HG03571 (cell line): ENCODE data around the gene ARHGAP5.

Experiments
- ATAC-seq: cut with Tn5 transposase; IDR thresholded peaks from one replicate; pipeline ENCODE4 v1.9.1; 2021; ENCODE audit not compliant: unreplicated experiment

The ARHGAP5 gene, protein sequence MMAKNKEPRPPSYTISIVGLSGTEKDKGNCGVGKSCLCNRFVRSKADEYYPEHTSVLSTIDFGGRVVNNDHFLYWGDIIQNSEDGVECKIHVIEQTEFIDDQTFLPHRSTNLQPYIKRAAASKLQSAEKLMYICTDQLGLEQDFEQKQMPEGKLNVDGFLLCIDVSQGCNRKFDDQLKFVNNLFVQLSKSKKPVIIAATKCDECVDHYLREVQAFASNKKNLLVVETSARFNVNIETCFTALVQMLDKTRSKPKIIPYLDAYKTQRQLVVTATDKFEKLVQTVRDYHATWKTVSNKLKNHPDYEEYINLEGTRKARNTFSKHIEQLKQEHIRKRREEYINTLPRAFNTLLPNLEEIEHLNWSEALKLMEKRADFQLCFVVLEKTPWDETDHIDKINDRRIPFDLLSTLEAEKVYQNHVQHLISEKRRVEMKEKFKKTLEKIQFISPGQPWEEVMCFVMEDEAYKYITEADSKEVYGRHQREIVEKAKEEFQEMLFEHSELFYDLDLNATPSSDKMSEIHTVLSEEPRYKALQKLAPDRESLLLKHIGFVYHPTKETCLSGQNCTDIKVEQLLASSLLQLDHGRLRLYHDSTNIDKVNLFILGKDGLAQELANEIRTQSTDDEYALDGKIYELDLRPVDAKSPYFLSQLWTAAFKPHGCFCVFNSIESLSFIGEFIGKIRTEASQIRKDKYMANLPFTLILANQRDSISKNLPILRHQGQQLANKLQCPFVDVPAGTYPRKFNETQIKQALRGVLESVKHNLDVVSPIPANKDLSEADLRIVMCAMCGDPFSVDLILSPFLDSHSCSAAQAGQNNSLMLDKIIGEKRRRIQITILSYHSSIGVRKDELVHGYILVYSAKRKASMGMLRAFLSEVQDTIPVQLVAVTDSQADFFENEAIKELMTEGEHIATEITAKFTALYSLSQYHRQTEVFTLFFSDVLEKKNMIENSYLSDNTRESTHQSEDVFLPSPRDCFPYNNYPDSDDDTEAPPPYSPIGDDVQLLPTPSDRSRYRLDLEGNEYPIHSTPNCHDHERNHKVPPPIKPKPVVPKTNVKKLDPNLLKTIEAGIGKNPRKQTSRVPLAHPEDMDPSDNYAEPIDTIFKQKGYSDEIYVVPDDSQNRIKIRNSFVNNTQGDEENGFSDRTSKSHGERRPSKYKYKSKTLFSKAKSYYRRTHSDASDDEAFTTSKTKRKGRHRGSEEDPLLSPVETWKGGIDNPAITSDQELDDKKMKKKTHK (N-terminal part only)

DNA sequence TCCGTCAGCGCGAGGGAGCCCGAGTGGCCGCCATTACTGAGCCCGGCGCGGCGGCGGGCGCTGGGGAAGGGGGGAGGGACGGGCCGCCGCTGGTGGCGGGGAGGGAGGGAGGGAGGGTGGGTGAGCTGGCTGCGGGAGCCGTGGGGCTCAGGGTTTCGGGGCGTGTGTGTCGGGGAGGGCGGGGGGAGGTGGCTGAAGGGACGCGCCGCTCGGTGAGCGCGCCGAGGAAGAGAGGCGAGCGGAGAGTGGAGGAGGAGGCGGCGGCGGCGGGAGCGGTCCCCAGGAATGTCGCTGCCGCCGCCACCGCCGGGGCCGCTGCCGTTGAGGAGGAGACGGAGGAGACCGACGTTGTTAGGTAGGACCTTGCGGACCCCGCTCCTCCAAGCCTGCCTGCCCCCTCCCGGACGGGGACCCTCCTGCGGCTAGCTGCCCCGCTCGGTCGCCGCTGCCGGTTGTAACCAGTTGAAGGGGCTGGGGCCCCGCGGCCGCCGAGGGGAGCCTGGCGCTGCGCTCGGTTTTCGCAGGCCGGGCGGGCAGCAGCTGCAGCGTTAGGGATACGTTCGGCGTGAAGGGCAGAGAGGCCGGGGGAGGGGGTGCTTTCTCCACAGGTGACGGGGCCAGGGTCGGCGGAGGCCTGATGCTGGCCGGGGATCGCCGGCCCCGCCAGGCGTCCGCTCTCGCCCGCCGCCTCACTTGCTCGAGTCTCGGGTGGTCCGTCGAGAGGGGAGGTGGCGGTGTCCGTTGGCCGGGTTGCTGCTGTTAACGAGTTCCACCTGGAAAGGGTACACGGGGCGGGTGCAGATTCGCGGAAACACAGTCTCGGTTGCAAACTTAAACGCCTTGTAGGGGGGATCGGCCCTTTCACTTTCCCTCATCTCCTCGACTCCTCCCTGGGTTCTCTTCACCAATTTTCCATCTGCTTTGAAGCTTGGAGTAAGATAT, at the start of gene ARHGAP5:
Gene ARHGAP5, plus strand, starts transcription at position 224 of the 942 bp plus-strand sequence. CDS start 13,366 bp downstream, outside the sequence.
- ATAC-seq: peak; percentile 35

DNA sequence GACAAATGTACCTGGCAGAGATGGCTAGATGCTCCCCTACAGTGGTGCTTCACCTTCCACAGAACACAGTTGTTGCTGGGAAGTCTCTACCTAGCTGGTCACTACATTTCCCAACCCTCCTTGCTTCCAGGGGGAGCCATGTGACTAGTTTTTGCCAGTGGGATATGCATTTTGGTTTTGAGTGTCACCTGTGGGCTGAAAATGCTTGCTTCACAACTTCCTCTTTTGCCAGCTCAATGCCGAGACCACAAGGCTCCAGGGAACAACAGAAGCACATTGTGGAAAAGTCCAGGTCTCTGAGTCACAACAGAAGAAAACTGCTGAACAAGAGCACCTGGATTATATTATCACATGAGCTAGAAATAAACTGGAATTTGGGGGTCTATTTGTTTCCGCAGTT, 48.5 kb upstream of the ARHGAP5 start:
- ATAC-seq: no peak

DNA sequence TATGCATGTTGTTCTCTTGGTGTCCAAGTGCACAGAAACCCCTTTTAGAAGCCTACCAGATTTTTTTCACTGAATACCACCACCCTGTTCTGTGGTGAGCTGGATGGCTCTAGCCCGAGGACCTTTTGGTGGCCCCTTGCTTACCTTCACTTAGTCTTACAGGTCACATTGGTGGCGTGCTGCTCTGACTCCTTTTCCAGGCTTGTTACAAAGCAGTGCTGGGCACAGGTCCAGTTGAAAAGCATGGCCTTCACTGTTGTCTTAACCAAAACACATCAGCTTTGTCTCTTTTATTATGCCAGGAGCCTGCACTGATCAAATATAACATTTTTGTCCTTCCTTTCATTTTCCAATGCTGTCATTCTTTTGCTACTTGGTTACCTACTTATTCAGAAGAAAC, 43.6 kb upstream of the ARHGAP5 start:
- ATAC-seq: no peak

DNA sequence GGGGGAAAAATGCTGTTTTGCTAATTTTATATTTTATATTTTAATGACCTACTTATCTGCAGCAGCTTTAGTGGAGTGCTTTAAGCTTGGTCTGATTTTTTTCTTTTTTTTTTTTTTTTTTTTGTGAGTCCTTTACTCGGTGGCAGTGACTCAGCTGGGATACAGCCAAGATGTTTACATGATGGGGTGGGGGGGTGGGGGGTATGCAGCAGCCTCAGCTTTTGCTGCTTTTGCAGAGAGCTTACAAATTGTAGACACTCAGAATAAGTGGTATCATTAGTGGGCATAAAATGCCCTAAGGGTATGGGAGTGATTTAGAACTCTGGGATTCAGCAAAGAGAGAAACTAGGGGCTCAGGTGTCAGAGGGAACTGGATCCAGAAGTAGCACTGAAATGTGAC, 38.2 kb upstream of the ARHGAP5 start:
- ATAC-seq: no peak

DNA sequence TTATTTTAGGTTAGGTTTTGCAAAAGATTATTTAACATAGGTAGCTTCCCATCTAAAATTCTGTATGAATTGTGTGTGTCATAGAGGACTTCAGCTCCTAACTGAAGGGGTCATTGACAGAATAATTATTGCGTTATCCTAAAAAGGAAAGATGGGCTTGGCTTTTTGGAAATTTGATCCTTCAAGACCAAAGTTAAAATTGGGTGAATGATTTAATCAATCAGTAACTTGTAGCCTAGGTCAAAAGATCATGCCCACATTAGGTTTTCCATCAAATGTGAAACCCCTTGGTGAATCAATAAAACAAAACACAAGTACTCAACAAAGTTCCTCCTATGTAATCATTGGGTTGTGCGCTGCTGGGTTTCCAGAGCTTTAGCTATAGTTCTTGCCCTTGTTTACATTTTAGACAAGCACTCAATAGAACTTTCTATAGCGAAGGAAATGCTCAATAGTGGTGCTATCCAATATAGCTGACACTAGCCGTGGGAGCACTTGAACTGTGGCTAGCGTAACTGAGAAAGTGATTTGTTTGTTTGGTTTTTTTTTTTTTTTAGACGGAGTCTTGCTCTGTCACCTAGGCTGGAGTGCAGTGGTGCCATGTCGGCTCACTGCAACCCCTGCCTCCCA, 37.6 kb upstream of the ARHGAP5 start:
- ATAC-seq: no peak

DNA sequence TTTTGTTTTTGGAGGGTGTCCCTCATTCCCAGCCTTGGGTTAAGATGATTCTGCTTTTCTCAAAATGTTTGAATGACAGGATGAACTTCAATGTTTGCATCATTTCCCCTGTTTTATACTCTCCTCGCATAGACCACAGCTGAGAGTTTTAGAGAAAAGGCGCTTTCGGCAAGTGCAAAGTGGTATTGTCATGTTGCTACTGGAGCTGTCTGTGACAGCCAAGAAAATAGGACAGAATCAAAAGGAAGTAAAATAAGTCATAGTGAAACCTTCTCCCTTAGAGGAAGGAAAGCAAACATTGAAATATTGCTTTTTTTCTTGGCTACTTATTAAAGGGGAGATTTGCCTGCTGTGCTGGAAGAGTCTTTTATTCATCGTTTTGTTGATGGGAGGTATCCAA, 33.5 kb upstream of the ARHGAP5 start:
- ATAC-seq: no peak

DNA sequence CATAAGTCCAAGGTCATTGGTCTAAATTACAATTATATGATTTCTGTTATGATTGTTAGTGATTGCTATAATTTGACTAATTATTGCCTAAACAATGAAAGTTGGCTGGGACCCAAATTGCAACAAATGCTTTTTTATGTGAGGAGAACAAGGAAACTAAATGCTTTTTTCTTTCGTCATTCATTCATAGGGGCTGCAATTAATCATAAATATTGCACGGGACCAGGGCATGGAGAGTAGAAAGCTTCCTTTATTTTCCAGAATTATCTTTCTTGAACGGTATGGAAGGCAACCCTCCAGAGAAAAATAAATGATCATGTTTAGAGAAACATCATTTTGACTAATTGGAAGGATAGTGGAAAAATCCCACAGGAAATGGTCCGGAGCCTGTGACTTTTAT, 32.6 kb upstream of the ARHGAP5 start:
- ATAC-seq: no peak

DNA sequence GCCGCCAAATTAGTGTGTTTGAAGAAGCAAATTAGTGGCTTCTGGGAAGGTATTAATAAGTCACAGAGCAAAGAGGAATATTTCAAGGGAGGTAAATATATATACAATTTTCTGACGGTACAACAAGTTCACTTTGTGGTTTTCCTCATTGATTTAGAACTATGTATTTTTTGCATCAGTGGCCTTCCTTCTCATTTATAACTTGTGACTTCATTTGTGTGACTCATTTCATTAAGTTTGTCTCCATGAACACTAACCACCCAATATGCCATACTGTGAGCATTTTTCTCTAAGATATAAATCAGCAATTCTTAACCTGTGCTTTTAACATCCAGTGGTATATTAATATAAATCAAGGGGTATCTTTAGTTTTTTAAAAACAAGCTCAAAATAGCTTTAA, 29.3 kb upstream of the ARHGAP5 start:
- no peak for ATAC-seq

DNA sequence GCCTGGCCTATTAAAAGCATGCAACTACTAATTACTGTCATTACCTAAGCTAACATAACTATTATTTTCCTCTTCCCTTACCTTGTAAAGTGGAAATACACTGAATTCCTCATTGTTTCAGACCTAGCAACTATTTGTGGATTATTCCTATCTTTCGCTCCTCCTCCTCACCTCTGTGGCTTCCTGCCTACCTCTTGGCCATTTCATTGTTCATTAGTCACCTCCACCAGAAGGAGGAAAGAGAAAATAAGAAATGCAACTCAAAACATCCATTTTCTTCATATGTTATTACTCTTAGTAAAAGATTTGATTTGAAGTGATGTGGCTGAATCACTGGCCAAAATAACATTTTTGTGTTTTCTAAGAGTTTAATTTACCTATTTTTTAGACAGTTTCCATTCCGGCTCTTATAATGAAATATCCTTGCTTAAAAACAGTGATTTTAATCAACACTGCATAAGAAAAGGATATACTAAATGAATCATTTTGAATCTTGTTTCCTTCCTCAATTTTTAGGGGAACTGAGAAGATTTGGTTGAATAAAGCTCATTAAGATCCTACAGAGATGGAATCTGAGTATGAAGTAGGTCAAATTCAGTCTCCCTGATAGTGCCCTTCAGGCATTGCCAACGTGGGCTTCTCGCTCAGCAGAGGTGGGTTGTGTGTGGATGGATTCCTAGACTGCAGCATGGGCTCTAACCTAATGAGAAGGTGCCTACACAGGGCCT, 27.6 kb upstream of the ARHGAP5 start:
- ATAC-seq: no peak

DNA sequence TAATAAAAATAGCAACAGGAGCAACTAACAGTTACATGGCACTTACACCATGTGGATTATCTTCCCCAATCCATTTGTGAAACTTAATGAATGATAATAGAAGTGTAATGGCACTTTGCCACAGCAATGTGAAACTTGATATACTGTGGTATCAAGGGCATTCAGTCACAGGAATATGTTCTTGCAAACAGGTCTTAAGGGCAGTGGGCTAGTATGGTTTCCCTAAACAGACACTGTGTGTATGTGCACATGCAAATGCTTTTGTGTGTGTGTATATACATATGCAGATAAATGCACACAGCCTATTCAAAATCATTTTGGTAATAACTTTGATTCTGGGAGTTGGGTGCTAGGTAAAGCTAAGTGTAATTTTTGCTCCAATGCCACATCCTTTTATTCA, 26.2 kb upstream of the ARHGAP5 start:
- ATAC-seq: no peak

DNA sequence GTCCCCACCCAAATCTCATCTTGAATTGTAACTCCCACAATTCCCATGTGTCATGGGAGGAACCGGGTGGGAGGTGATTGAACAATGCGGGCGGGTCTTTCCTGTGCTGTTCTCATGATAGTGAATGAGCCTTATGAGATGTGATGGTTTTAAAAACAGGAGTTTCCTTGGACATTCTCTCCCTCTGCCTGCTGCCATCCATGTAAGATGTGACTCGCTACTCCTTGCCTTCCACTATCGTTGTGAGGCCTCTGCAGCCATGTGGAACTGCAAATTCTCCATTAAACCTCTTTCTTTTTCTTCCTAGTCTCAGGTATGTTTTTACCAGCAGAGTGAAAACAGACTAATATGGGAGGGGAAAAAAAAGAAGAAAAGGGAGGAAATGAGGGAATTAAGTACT, 22.6 kb upstream of the ARHGAP5 start:
- ATAC-seq: no peak

DNA sequence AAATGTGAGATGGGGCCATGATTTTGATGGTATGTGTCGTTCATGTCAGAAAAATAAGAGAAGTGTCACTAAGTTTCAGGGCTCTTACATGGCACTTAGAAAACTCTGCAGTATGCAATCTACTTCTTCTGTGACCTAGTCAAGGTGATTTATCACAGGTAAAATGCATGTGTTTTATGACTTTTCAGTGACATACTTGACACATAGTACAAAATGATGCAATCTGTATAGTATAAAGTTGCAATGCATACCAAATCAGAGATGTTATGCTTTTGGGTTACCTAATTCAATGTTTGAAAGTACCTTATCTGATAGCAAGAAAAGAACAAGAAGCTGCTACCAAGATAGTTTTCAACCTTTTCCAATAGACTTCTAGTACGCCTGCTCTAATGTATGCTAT, 21.9 kb upstream of the ARHGAP5 start:
- no peak for ATAC-seq

DNA sequence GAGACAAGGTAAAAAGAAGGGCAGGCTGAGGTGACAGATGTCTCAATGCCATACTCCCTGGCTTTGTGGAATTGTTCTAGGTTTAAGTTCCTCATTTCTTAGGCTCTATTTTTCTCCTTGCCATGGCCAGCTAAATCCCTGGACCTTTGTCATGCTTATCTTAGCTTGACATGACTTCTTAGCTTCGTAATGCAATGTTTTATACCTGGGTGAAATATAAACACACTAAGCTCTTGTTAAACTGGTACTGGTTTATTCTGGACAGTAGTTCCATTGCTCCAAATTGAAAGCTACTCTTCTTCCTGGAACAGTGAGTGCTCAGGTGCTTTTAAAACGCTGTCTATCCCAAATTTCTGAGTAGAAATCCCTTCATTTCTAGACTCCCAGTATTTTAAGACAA, 17.4 kb upstream of the ARHGAP5 start:
- ATAC-seq: no peak

DNA sequence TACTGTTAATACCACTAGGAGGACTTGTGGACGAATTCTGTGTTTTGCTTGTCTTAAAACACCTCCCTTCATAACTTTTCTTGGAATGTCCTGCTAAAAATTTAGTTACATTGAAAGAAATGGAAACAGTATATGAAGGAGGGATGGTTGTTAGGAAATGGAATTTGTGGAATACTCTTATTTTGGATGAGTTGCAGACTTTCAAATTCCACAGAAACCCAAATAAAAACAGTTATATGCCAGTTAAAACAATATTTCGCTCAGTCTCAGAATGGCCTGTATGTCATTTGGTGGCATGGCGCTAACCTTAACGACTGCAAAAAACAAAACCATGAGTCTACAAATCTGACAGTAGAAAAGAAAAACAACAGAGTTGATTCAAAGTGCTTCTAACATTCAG, 12.2 kb upstream of the ARHGAP5 start:
- no peak for ATAC-seq

DNA sequence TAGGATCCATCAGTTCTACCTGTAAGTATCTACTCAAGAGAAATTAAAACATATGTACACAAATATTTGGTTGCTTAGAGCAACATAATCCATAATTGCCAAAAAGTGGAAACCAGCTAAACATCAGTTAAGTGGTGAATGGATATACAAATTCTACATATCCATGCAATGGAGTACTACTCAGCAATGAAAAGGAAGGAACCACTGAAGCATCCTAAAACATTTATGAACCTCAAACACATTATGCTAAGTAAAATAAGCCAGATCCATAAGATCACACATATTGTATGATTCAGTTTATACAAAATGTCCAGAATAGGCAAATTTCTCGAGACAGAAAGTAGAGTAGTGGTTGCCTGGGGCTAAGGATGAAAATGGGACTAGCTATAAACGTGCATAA, 8.4 kb upstream of the ARHGAP5 start:
- no peak for ATAC-seq

DNA sequence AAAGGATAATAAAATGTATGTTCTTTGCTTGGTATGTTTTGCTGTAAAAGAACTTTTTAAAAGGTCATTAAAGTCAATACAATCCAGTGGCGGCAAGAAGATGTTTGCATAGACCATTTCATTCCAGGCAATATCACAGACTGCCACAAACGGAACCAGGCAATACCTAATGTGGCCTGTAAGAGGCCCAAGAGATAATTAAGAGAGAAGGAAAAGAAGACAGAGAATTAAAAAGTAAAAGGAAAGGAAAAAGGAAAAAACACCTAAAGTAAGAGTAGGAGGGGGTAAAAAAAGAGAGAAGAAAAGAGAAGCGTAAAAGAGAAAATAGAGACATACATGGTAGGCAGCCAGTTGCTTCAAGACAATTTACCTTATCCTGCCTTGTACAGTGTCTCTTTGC, 6.8 kb upstream of the ARHGAP5 start:
- no peak for ATAC-seq

DNA sequence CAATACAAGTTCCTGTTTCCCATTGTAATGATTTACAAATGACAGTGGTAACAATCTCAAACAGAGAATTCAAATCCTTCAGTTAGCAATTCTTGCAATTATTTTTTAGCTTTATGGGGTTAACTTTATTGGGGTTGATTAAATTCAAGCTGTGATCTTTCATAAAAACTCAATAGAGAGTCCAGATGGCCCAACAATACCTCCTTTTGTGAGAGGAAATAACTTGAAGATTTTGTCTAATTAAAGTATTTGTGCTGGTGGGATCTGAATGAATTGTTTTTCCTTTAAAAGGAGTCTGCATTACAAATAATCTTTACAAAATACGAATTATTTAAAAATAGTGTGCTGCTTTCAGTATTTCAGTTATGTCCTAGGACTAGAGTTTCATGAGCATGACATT, 4.4 kb upstream of the ARHGAP5 start:
- no peak for ATAC-seq

DNA sequence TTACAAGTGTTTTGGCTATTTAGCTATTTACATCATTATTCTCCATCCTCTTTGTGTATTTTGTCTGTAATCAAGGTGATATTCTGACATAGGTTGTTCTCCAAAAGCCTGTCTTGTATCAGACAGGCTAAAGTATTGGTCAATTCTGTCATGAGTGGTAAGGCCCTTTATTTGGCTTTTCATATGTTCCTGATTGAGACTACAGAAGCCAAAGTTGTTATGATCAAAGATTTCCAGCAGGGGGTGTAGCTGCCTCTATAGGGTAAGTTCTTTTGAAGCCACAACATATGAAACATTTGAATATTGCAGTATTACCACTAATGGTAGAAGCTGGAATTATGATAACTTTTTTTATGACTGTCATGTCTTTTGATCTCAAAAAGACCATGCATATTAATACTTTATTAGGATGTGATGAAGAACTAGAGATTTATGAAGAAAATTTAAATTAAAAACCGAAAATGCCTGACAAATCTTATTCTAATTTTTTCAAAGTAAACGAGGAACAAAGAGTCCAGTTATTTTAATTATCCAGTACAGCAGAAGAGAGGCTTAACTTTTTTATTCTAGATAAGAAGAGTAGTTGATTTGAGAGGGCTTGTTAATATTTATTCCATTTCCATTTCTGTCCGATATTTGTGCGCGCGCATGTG, 3.4 kb upstream of the ARHGAP5 start:
- ATAC-seq: no peak
